Measurements from ENCODE around the gene SLC44A5. TPM values are rescaled to one million over a fixed set of nuclear protein-coding genes. Genes with fewer than 3 reads are reported as not detected.

The SLC44A5 gene
- total and polyA plus RNA-seq, 2 donors from 2014 or later: 0.66 to 5.0 TPM

DNA sequence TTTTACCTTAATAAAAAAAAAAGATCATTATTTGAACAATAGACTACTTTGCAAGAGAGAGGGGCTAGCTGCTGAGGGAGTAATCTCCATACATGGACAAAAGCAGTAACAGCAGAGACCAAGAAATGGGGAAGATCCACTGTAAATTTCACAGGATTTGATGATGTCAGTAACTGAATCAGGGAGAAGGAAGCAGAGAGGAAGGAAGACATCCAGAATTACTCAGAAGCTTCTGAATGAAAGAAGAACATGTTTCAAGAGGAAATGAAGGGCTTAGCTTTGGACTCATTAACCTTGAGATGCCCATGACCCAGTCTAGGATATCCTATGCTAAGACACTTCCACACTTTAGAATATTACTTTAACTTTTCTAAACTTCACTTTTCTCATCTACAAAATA lies 60.4 kb downstream of the SLC44A5 start:
- Histone ChIP-seq H3K9me3 (ENCODE audit: control insufficient read depth in 2 of 3, insufficient read depth in 1 of 3, low read length in 3 of 3) (no peaks in the 10 kb centered on the region), H3K4me1 (ENCODE audit: control insufficient read depth in 2 of 3, insufficient read depth in 2 of 3, low read depth in 1 of 3, low read length in 3 of 3) (no peaks in the 10 kb centered on the region), H3K36me3 (ENCODE audit: control insufficient read depth in 2 of 3, insufficient read depth in 3 of 3, low read length in 3 of 3) (no peaks in the 10 kb centered on the region), H3K4me3 (ENCODE audit: low read length in 3 of 3) (no peak overlapping the region), H3K27me3 (ENCODE audit: control insufficient read depth, insufficient read depth, low read length) (no peaks in the 10 kb centered on the region), H3K9ac (ENCODE audit: low read length in 3 of 3) (no peak overlapping the region), H3K27ac (ENCODE audit: low read depth in 2 of 2, low read length in 2 of 2) (no peak overlapping the region)
- TF ChIP-seq CTCF (IDR thresholded peaks at IDR 0.05; ENCODE audit: borderline replicate concordance, extremely low read depth, insufficient read depth): no peak
- intact Hi-C loops (cut with DNase I): no loop called here
- DNase-seq (no peak), FAIRE-seq (no peak)

DNA sequence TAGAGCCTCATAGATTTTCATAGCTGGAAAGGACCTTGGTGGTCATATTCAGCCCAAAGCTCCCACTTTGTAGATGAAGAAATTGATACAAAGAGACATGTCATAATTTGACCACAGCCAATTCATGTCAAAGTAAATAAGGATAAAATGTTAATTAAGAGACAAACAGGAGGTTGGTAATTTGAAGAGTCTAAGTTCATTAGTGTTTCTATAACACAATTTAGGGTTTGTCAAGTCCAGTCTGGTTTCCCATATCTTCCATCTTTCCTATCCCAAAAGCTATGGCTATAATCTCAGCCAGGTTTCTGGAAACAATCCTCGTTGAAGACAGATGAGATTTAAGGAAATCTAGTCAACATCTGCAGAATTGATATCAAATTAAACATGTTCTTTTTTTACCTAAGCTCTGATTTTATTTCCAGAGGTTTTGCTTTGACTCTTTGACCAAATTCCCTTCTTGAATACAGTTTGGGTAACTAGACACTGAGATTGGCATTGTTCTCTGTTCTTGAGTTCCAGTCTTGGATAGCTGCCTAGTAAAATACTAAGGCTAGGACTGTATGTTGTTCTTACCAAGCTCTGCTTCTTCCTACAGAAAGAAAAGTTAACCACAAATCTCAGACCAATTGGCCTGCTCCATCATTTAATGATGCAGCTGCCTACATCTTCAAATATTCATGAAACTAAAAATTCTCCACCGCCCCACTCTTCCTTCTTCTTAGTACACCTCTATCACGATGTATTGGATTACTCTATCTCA lies 62.0 kb downstream of the SLC44A5 start:
- TF ChIP-seq CTCF (IDR thresholded peaks at IDR 0.05; ENCODE audit: borderline replicate concordance, extremely low read depth, insufficient read depth): no peak
- FAIRE-seq (no peak), DNase-seq (no peak)
- Histone ChIP-seq H3K36me3 (ENCODE audit: control insufficient read depth in 2 of 3, insufficient read depth in 3 of 3, low read length in 3 of 3) (no peaks in the 10 kb centered on the region), H3K9me3 (ENCODE audit: control insufficient read depth in 2 of 3, insufficient read depth in 1 of 3, low read length in 3 of 3) (no peaks in the 10 kb centered on the region), H3K4me3 (ENCODE audit: low read length in 3 of 3) (no peak overlapping the region), H3K4me1 (ENCODE audit: control insufficient read depth in 2 of 3, insufficient read depth in 2 of 3, low read depth in 1 of 3, low read length in 3 of 3) (no peaks in the 10 kb centered on the region), H3K27me3 (ENCODE audit: control insufficient read depth, insufficient read depth, low read length) (no peaks in the 10 kb centered on the region), H3K9ac (ENCODE audit: low read length in 3 of 3) (no peak overlapping the region), H3K27ac (ENCODE audit: low read depth in 2 of 2, low read length in 2 of 2) (no peak overlapping the region)
- intact Hi-C loops (cut with DNase I): no loop called here

DNA sequence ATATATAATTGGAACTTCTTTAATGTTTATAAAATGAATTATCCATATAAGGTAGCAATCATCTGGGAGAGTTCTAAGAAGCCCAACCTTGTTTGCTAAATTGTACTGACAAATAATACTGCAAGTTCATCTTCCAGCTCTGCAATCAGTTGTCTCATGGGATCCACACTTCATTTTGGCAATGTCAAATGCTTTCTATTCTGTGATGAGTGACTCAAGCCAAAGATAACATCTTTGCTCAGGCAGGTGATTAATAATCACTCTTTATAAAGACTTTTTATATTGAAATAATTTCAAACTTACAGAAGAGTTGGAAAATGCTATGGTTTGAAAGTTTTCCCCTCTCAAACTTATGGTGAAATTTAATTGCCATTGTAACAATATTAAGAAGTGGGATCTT lies 67.2 kb downstream of the SLC44A5 start:
- Histone ChIP-seq H3K27me3 (ENCODE audit: control insufficient read depth, insufficient read depth, low read length) (no peaks in the 10 kb centered on the region), H3K9me3 (ENCODE audit: control insufficient read depth in 2 of 3, insufficient read depth in 1 of 3, low read length in 3 of 3) (no peaks in the 10 kb centered on the region), H3K27ac (ENCODE audit: low read depth in 2 of 2, low read length in 2 of 2) (no peak overlapping the region), H3K9ac (ENCODE audit: low read length in 3 of 3) (no peak overlapping the region), H3K4me3 (ENCODE audit: low read length in 3 of 3) (no peak overlapping the region), H3K36me3 (ENCODE audit: control insufficient read depth in 2 of 3, insufficient read depth in 3 of 3, low read length in 3 of 3) (no peaks in the 10 kb centered on the region), H3K4me1 (ENCODE audit: control insufficient read depth in 2 of 3, insufficient read depth in 2 of 3, low read depth in 1 of 3, low read length in 3 of 3) (peaks cover 0 to 4% (median 0%) of the 10 kb centered on the region in 3 donors)
- FAIRE-seq (no peak), DNase-seq (no peak)
- intact Hi-C loops (cut with DNase I): no loop called here
- TF ChIP-seq CTCF (IDR thresholded peaks at IDR 0.05; ENCODE audit: borderline replicate concordance, extremely low read depth, insufficient read depth): no peak

Data from kidney (tissue), 14 donors.